Fibroblast of lung (primary cell): ENCODE measurements around the gene RAB31. TPM values are rescaled to one million over a fixed set of nuclear protein-coding genes. Genes with fewer than 3 reads are reported as not detected.

Experiments used
- DNase-seq, 2 donors: peaks; one replicate each; pipeline versions ENCODE4 v3.0.0 to v3.0.0-alpha.2; 2010; ENCODE audit warnings: low read depth in 2 of 2
- H2AFZ ChIP-seq: 2 replicates; pipeline ENCODE4 v1.5.1; 2012; ENCODE audit warnings: low read length, control low read depth, inconsistent platforms
- H3K27ac ChIP-seq: 2 replicates; pipeline ENCODE4 v1.5.1; 2011; ENCODE audit warnings: low read length, control low read depth; ENCODE audit not compliant: insufficient read depth
- H3K27me3 ChIP-seq: 2 replicates; pipeline ENCODE4 v1.5.1; 2011; ENCODE audit warnings: mild to moderate bottlenecking, low read length; ENCODE audit not compliant: control insufficient read depth, insufficient read depth
- H3K36me3 ChIP-seq: 2 replicates; pipeline ENCODE4 v1.5.1; 2011; ENCODE audit warnings: low read length; ENCODE audit not compliant: control insufficient read depth, insufficient read depth
- H3K4me1 ChIP-seq: 2 replicates; pipeline ENCODE4 v1.5.1; 2011; ENCODE audit warnings: low read length; ENCODE audit not compliant: control insufficient read depth, insufficient read depth; ENCODE audit errors: extremely low read depth
- H3K4me2 ChIP-seq: 2 replicates; pipeline ENCODE4 v1.5.1; 2011; ENCODE audit warnings: low read length, control low read depth; ENCODE audit not compliant: insufficient read depth; ENCODE audit errors: extremely low read depth
- H3K4me3 ChIP-seq, 4 experiments: fragments of 200-600 bp in 1 of 4; sonication (generic) in 1 of 4; replicated peaks in 1 of 4; 2 replicates each; pipeline ENCODE4 v1.5.1; 2011 to 2016; ENCODE audit warnings: low read length in 4 of 4, low read depth in 3 of 4, mild to moderate bottlenecking in 3 of 4, control low read depth in 2 of 4, inconsistent platforms in 1 of 4, mixed read lengths in 1 of 4; ENCODE audit not compliant: insufficient read depth in 1 of 4; ENCODE audit errors: control extremely low read depth in 1 of 4
- H3K79me2 ChIP-seq: 2 replicates; pipeline ENCODE4 v1.5.1; 2012; ENCODE audit warnings: mild to moderate bottlenecking, low read length, inconsistent platforms; ENCODE audit not compliant: control insufficient read depth, insufficient read depth
- H3K9ac ChIP-seq: 2 replicates; pipeline ENCODE4 v1.5.1; 2011; ENCODE audit warnings: mild to moderate bottlenecking, low read length, control low read depth; ENCODE audit not compliant: insufficient read depth
- H3K9me3 ChIP-seq: 2 replicates; pipeline ENCODE4 v1.5.1; 2012; ENCODE audit warnings: low read depth, low read length; ENCODE audit not compliant: control insufficient read depth, insufficient read depth
- H4K20me1 ChIP-seq: 2 replicates; pipeline ENCODE4 v1.5.1; 2011; ENCODE audit warnings: low read length; ENCODE audit not compliant: control insufficient read depth, insufficient read depth; ENCODE audit errors: extremely low read depth
- EZH2 ChIP-seq: IDR thresholded peaks from 2 replicates; pipeline ENCODE4 v1.5.1; 2012; ENCODE audit warnings: low read length, control low read depth, mild to moderate bottlenecking; ENCODE audit errors: missing control alignments
- polyA plus RNA-seq, 2 donors: library from polyadenylated mRNA; depleted of rRNA in 1 of 2; stranded (reverse) in 1 of 2; unstranded in 1 of 2; fragments of >200 nt; gene quantifications; 2 replicates each; pipeline ENCODE4 v1.2.1, GENCODE V29; 2011 to 2012; ENCODE audit warnings: missing spikeins in 1 of 2
- total RNA-seq: library from RNA; depleted of rRNA; stranded (reverse); fragments of >200 nt; gene quantifications from 2 replicates; pipeline ENCODE4 v1.2.1, GENCODE V29; 2014
- TF ChIP-seq, protein P1 (sequence below), 2 donors: IDR thresholded peaks in 1 of 2; conservative IDR thresholded peaks in 1 of 2; 1 replicate in 1 of 2; 2 replicates in 1 of 2; pipeline ENCODE4 v1.5.1; 2011 to 2012; ENCODE audit warnings: low read length in 2 of 2, control low read depth in 1 of 2, inconsistent platforms in 1 of 2, low read depth in 1 of 2, mild to moderate bottlenecking in 1 of 2

Gene RAB31
- total and polyA plus RNA-seq, 2 donors (not counting 1 experiment from before 2014, with no cell fraction given) = 29.6 to 47.1 TPM

DNA sequence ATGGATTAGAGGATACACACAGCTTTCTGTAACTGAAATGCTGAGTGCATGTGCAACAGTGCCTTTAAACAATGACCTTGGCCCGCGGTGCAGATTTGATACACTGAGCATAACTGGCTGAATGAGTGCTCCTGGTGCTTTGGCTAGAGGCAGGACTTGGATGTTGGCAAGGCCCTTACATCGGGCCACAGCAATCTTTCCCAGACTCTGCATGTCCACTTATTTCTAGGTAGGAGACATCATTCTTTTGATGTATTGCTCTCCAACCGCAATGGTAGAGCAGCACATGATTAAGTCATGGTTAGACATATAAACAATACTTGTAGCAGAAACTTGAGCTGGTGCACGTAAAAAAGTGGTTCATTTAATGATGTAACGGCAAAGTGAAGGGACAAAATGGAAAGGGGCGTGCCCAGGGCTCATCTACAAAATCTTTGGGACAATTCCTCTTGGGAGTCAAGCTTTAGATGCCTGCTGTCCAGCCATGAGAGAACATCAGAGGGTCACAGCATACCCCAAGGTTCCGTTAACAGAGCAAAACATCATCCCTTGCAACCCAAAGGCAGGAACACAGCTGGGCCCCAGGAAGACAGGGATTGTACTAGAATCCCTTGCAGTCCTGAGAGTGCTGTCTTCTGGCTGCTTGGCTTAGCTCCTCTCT is 43.4 kb downstream of the RAB31 start:
- peak; percentile 68 to 70 for DNase-seq
- Histone ChIP-seq H3K9ac (no peak overlapping the region), H4K20me1 (no peaks in the 10 kb centered on the region), H3K4me3 (no peak overlapping the region), H3K36me3 (no peaks in the 10 kb centered on the region), H3K9me3 (no peaks in the 10 kb centered on the region), H3K4me2 (no peak overlapping the region), H3K27ac (no peak overlapping the region), H2AFZ (no peak overlapping the region), H3K4me1 (no peaks in the 10 kb centered on the region), H3K79me2 (no peaks in the 10 kb centered on the region), H3K27me3 (no peaks in the 10 kb centered on the region)
- no peak for TF ChIP-seq EZH2
- TF ChIP-seq, protein P1, sequence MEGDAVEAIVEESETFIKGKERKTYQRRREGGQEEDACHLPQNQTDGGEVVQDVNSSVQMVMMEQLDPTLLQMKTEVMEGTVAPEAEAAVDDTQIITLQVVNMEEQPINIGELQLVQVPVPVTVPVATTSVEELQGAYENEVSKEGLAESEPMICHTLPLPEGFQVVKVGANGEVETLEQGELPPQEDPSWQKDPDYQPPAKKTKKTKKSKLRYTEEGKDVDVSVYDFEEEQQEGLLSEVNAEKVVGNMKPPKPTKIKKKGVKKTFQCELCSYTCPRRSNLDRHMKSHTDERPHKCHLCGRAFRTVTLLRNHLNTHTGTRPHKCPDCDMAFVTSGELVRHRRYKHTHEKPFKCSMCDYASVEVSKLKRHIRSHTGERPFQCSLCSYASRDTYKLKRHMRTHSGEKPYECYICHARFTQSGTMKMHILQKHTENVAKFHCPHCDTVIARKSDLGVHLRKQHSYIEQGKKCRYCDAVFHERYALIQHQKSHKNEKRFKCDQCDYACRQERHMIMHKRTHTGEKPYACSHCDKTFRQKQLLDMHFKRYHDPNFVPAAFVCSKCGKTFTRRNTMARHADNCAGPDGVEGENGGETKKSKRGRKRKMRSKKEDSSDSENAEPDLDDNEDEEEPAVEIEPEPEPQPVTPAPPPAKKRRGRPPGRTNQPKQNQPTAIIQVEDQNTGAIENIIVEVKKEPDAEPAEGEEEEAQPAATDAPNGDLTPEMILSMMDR (conservative IDR thresholded peaks at IDR 0.05 in 1 of 2, IDR thresholded peaks at IDR 0.05 in 1 of 2; ENCODE audit: low read depth in 1 of 2, low read length in 2 of 2) = no peak

DNA sequence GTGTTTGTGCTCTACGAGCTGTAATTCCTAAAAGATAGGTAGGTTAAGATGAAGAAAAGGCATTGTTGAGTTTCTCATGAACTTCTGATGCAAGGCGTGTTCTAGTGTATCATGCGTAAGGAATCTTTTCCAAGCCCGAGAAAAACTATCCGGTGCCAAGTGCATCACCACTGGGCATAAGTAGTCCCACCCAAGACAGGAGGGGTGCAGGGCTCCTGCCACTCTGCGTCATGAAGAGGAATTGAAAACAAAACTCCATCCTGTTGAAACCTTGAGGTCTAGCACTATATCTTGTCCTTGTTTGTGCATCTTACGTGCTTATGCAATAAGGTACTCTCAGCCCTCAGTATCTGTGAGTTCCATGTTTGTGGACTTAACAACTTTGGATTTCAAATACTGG is 45.7 kb downstream of the RAB31 start:
- Histone ChIP-seq H3K4me3 (no peak overlapping the region), H4K20me1 (no peaks in the 10 kb centered on the region), H3K9me3 (no peaks in the 10 kb centered on the region), H3K79me2 (no peaks in the 10 kb centered on the region), H3K27me3 (no peaks in the 10 kb centered on the region), H3K36me3 (no peaks in the 10 kb centered on the region), H3K27ac (no peak overlapping the region), H3K9ac (no peak overlapping the region), H3K4me2 (no peak overlapping the region), H3K4me1 (peaks cover 3% of the 10 kb centered on the region), H2AFZ (no peak overlapping the region)
- peak in 1 of 2 donors; percentile 71 for DNase-seq
- TF ChIP-seq, protein P1 (conservative IDR thresholded peaks at IDR 0.05 in 1 of 2, IDR thresholded peaks at IDR 0.05 in 1 of 2; ENCODE audit: low read depth in 1 of 2, low read length in 2 of 2) = no peak
- TF ChIP-seq EZH2 = no peak

- Histone ChIP-seq H3K4me2 (no peak overlapping the region), H3K9ac (no peak overlapping the region), H3K27ac (no peak overlapping the region)
Observed at GRCh38 chr18:9755110-9755509, 47.0 kb downstream of the RAB31 start.

More at GRCh38 chr18:9755110-9755509, 47.0 kb downstream of the RAB31 start:
- Histone ChIP-seq H3K36me3 (no peaks in the 10 kb centered on the region), H3K4me1 (peaks cover 3% of the 10 kb centered on the region), H3K27me3 (no peaks in the 10 kb centered on the region), H3K9me3 (no peaks in the 10 kb centered on the region), H3K4me3 (no peak overlapping the region), H3K79me2 (no peaks in the 10 kb centered on the region), H2AFZ (no peak overlapping the region), H4K20me1 (no peaks in the 10 kb centered on the region)
- no peak for DNase-seq
- TF ChIP-seq EZH2 = no peak
- TF ChIP-seq, protein P1 (conservative IDR thresholded peaks at IDR 0.05 in 1 of 2, IDR thresholded peaks at IDR 0.05 in 1 of 2; ENCODE audit: low read depth in 1 of 2, low read length in 2 of 2) = no peak
